ENCODE data around the gene MEGF10. TPM values are rescaled to one million over a fixed set of nuclear protein-coding genes. Genes with fewer than 3 reads are reported as not detected.

Gene MEGF10
- polyA plus RNA-seq, 1 experiment = not detected

- TF ChIP-seq CTCF (IDR thresholded peaks at IDR 0.05; ENCODE audit: insufficient read depth, low read depth, low read length) = no peak
- Histone ChIP-seq H3K4me3 (ENCODE audit: low read depth, low read length) (no peak overlapping the region), H3K27me3 (ENCODE audit: control insufficient read depth, insufficient read depth, low read length) (no peaks in the 10 kb centered on the region), H3K36me3 (ENCODE audit: control insufficient read depth, insufficient read depth, low read length) (no peaks in the 10 kb centered on the region)
- POLR2A ChIA-PET = no interaction called here
- CTCF ChIA-PET = no interaction called here
- peak; percentile 24 for DNase-seq (ENCODE audit: low read depth)
Observed at GRCh38 chr5:127386557-127386956, 96.0 kb downstream of the MEGF10 start.

DNA sequence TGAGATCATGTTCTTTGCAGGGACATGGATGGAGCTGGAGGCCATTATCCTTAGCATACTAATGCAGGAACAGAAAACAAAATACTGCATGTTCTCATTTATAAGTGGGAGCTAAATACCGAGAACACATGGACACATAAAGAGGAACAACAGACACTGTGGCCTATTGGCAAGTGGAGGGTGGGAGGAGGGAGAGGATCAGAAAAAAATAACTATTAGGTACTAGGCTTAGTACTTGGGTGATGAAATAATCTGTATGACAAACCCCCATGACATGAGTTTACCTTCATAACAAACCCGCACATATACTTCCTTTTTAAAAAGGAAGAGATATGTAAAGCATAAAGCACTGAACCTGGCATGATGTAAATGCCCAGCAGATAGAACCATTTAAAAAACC is 99.0 kb downstream of the MEGF10 start:
- POLR2A ChIA-PET = no interaction called here
- CTCF ChIA-PET = interaction anchor here (1.5 kb wide), 1 partner anchor 103 kb away, joined by 3 read pairs; no protein-coding TSS in a partner anchor
- Histone ChIP-seq H3K4me3 (ENCODE audit: low read depth, low read length) (no peak overlapping the region), H3K27me3 (ENCODE audit: control insufficient read depth, insufficient read depth, low read length) (no peaks in the 10 kb centered on the region), H3K36me3 (ENCODE audit: control insufficient read depth, insufficient read depth, low read length) (no peaks in the 10 kb centered on the region)
- no peak for DNase-seq (ENCODE audit: low read depth)
- no peak for TF ChIP-seq CTCF (IDR thresholded peaks at IDR 0.05; ENCODE audit: insufficient read depth, low read depth, low read length)

GRCh38 chr5:127392762-127393161 is 102.2 kb downstream of the MEGF10 start:
- DNase-seq (ENCODE audit: low read depth) = peak; percentile 4
- H3K4me3 ChIP-seq (ENCODE audit: low read depth, low read length) = no peak overlapping the region
- H3K27me3 ChIP-seq (ENCODE audit: control insufficient read depth, insufficient read depth, low read length) = no peaks in the 10 kb centered on the region; the same call in 1 of the 2 replicates
- H3K36me3 ChIP-seq (ENCODE audit: control insufficient read depth, insufficient read depth, low read length) = no peaks in the 10 kb centered on the region
- ChIA-PET CTCF (no interaction called here), POLR2A (no interaction called here)
- TF ChIP-seq CTCF (IDR thresholded peaks at IDR 0.05; ENCODE audit: insufficient read depth, low read depth, low read length) = no peak

DNA sequence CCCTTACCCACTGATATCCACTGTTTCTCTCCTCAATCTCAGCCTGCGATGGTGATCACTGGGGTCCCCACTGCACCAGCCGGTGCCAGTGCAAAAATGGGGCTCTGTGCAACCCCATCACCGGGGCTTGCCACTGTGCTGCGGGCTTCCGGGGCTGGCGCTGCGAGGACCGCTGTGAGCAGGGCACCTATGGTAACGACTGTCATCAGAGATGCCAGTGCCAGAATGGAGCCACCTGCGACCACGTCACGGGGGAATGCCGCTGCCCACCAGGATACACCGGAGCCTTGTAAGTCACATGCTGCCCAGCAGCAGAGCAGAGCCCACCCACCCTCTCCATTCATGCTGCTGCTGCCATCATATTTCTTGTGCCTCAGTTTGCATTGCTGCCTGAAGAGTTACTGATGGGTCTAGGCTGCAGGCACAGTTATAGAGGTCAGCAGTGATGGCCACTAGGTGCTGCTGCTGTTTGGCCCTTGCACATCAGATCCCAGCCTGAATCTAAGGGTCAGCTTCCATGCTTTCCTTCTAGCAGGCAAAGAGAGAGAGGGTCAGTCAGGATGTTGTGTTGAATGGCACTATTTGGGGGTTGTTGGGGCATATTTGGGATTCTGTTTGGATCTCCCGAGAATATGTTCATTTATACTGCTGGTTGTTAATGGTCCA is 106.0 kb downstream of the MEGF10 start:
- Histone ChIP-seq H3K27me3 (ENCODE audit: control insufficient read depth, insufficient read depth, low read length) (no peaks in the 10 kb centered on the region; the same call in 1 of the 2 replicates), H3K4me3 (ENCODE audit: low read depth, low read length) (no peak overlapping the region), H3K36me3 (ENCODE audit: control insufficient read depth, insufficient read depth, low read length) (no peaks in the 10 kb centered on the region)
- ChIA-PET CTCF (no interaction called here), POLR2A (no interaction called here)
- DNase-seq (ENCODE audit: low read depth) = no peak
- no peak for TF ChIP-seq CTCF (IDR thresholded peaks at IDR 0.05; ENCODE audit: insufficient read depth, low read depth, low read length)

GRCh38 chr5:127398508-127398907 is 107.9 kb downstream of the MEGF10 start:
- ChIA-PET CTCF (interaction anchor here (0.9 kb wide), 1 partner anchor 28 kb away, joined by 3 read pairs; no protein-coding TSS in a partner anchor), POLR2A (no interaction called here)

More at GRCh38 chr5:127398508-127398907, 107.9 kb downstream of the MEGF10 start:
- DNase-seq (ENCODE audit: low read depth) = no peak
- Histone ChIP-seq H3K36me3 (ENCODE audit: control insufficient read depth, insufficient read depth, low read length) (no peaks in the 10 kb centered on the region), H3K27me3 (ENCODE audit: control insufficient read depth, insufficient read depth, low read length) (no peaks in the 10 kb centered on the region; the same call in 1 of the 2 replicates), H3K4me3 (ENCODE audit: low read depth, low read length) (no peak overlapping the region)
- no peak for TF ChIP-seq CTCF (IDR thresholded peaks at IDR 0.05; ENCODE audit: insufficient read depth, low read depth, low read length)

Data from BJ (cell line).